ENCODE results near the gene GUCY2C.

- TF ChIP-seq SP1 (IDR thresholded peaks at IDR 0.05) (no peak), FOXM1 (IDR thresholded peaks at IDR 0.05; ENCODE audit: borderline replicate concordance) (no peak), NFRKB (IDR thresholded peaks at IDR 0.05) (no peak), CTBP1 (IDR thresholded peaks at IDR 0.05; ENCODE audit: borderline replicate concordance) (no peak), FOXA1 (IDR thresholded peaks at IDR 0.05) (no peak), HDGF (IDR thresholded peaks at IDR 0.05; ENCODE audit: borderline replicate concordance) (no peak), ZNF384 (IDR thresholded peaks at IDR 0.05) (no peak), ELF4 (IDR thresholded peaks at IDR 0.05) (no peak), FOXK2 (IDR thresholded peaks at IDR 0.05) (no peak)
Measured at GRCh38 chr12:14714437-14714836, 18.0 kb upstream of the GUCY2C start.

Measured in HEK293T (cell line).